Ectodermal cell (in vitro differentiated cells): Measurements from ENCODE around the gene FBXW5.
A peak's percentile ranks its signal among the peaks of the same experiment; 100 is the strongest.

Source experiments
- H3K27ac ChIP-seq: 2 replicates; pipeline ENCODE4 v1.7.0; 2013; ENCODE audit warnings: mild to moderate bottlenecking, low read depth, low read length; ENCODE audit not compliant: insufficient read depth, poor library complexity, severe bottlenecking
- H3K27me3 ChIP-seq: 2 replicates; pipeline ENCODE4 v1.7.0; 2013; ENCODE audit warnings: mild to moderate bottlenecking, low read length; ENCODE audit not compliant: insufficient read depth, control insufficient read depth, poor library complexity, severe bottlenecking
- H3K36me3 ChIP-seq: one replicate; pipeline ENCODE4 v1.7.0; 2013; ENCODE audit warnings: low read length; ENCODE audit not compliant: control insufficient read depth, insufficient read depth
- H3K4me1 ChIP-seq: one replicate; pipeline ENCODE4 v1.7.0; 2013; ENCODE audit warnings: low read length; ENCODE audit not compliant: control insufficient read depth, insufficient read depth
- H3K4me3 ChIP-seq: 2 replicates; pipeline ENCODE4 v1.7.0; 2013; ENCODE audit warnings: low read depth, low read length, control low read depth; ENCODE audit not compliant: insufficient read depth
- H3K9me3 ChIP-seq: 2 replicates; pipeline ENCODE4 v1.7.0; 2013; ENCODE audit warnings: mild to moderate bottlenecking, low read length, moderate library complexity; ENCODE audit not compliant: control insufficient read depth
- WGBS, 2 experiments: methylation state at CpG; one replicate each; pipeline ENCODE4 v1.1.7; 2013; ENCODE audit warnings: missing lambda C conversion rate in 2 of 2; 5-methylcytosine and 5-hydroxymethylcytosine counted together

FBXW5 gene

GRCh38 chr9:136949239-136949816, 4.8 kb upstream of the FBXW5 start:
- Histone ChIP-seq H3K27me3 (no peaks in the 10 kb centered on the region), H3K9me3 (no peaks in the 10 kb centered on the region), H3K27ac (no peak overlapping the region), H3K4me3 (peak overlapping the region; percentile 51), H3K4me1 (peaks cover 18% of the 10 kb centered on the region), H3K36me3 (no peaks in the 10 kb centered on the region)
- WGBS, 2 experiments = 25 to 30% methylated on average over 20 to 21 of the region's 22 CpGs

DNA sequence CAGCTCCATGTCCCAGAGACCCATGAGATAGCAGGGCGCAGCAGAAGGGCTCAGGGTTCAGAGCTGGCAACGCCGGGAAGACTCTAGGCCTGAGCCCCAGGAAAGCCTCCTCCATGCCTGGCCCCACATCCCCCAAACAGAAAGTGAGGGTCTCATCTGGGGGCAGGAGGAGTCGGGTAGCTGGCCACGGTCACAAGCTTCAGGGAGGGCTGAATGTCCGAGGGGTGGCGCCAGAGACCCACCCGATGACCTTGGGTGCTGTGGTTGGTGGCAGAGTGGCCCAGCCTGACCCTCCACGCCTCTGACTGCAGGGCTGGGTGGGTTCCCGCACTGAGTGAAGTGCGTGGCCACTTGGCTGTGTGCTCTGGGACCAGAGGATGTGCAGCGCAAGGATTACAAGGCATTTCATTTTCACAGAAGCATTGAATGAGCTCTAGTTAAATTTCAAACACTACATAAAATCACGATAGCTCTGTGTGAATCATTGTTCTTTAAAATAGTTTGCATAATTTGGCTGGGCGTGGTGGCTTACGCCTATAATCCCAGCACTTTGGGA, 3.5 kb upstream of the FBXW5 start:
- no peaks in the 10 kb centered on the region for H3K27me3 ChIP-seq
- H3K36me3 ChIP-seq = no peaks in the 10 kb centered on the region
- WGBS, 2 experiments = 61 to 63% methylated on average over 15 of the region's 15 CpGs
- no peaks in the 10 kb centered on the region for H3K9me3 ChIP-seq
- H3K4me1 ChIP-seq = peaks cover 24% of the 10 kb centered on the region
- no peak overlapping the region for H3K4me3 ChIP-seq
- no peak overlapping the region for H3K27ac ChIP-seq

DNA sequence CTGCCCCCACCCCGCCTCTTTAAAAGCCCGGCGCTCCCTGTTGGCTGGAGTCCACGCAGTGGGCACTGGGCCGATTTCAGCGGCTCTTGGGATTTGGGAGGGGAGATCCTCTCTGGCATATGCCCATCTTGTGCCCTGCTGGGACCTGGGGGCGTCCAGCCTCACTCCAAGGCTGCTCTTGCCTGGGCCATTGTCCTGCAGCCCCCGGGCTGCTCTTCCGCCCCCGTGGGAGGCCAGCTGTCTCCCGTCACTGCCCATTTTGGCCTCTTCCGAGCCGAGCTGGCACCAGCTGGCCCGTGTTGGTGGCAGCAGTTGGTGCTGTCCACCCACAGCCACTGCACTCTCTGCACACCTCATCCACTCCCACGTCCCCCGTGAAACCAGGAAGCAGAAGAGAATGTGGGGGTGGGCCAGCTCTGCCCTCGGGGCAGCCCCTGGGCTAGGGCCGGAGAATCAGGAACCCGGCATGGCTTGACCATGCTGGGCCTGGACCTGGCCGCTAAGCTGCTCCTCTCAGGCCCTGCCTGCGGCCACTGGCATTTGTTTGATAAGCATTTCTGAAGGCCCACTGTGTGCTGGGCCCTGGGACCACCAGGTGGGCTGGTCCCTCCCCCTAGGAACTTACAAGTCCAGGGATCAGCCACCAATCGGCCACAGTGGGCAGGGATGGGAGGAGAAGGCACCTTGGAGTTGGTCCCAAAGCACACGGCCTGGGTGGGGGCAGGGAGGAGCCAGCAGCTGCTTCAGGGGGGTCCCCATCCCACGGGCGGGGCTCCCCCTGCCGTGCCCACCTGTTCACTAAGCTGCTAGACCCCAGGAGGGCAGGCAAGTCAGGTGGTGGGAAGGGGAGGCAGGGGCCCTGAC, 2.7 kb upstream of the FBXW5 start:
- no peak overlapping the region for H3K4me3 ChIP-seq
- WGBS, 2 experiments = 78 to 82% methylated on average over 26 of the region's 26 CpGs
- no peaks in the 10 kb centered on the region for H3K9me3 ChIP-seq
- no peaks in the 10 kb centered on the region for H3K27me3 ChIP-seq
- peaks cover 5% of the 10 kb centered on the region for H3K36me3 ChIP-seq
- peaks cover 25% of the 10 kb centered on the region for H3K4me1 ChIP-seq
- no peak overlapping the region for H3K27ac ChIP-seq

- Histone ChIP-seq H3K27me3 (no peaks in the 10 kb centered on the region), H3K4me1 (peaks cover 21% of the 10 kb centered on the region), H3K27ac (no peak overlapping the region), H3K4me3 (no peak overlapping the region), H3K9me3 (no peaks in the 10 kb centered on the region), H3K36me3 (peaks cover 13% of the 10 kb centered on the region)
- WGBS, 2 experiments = 92 to 93% methylated on average over 27 of the region's 27 CpGs
These were observed 1.9 kb upstream of the FBXW5 start for GRCh38 chr9:136946228-136947027.

- no peaks in the 10 kb centered on the region for H3K27me3 ChIP-seq
- H3K4me3 ChIP-seq = no peak overlapping the region
- H3K9me3 ChIP-seq = no peaks in the 10 kb centered on the region
- no peak overlapping the region for H3K27ac ChIP-seq
- H3K4me1 ChIP-seq = peaks cover 19% of the 10 kb centered on the region
- peaks cover 19% of the 10 kb centered on the region for H3K36me3 ChIP-seq
- WGBS, 2 experiments = 90% methylated on average over 30 of the region's 30 CpGs
These were observed 1.0 kb upstream of the FBXW5 start for GRCh38 chr9:136945333-136946227.

DNA sequence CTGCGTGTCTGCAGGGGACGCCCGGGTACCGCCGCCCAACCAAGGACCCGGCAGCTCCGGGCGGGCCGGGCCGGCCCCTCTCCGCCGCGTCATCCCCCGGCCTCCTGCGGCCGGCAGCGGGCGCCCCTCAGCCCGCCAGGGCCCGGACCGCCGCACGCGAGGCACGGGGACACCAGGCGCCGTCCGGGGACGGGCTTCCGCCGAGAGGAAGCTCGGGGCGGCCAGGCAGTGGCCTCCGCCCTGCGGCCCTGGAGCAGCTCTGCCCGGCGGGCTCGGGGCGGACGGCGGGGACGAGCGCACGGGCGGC, 373 bp downstream of the FBXW5 start:
- peaks cover 31% of the 10 kb centered on the region for H3K36me3 ChIP-seq

DNA sequence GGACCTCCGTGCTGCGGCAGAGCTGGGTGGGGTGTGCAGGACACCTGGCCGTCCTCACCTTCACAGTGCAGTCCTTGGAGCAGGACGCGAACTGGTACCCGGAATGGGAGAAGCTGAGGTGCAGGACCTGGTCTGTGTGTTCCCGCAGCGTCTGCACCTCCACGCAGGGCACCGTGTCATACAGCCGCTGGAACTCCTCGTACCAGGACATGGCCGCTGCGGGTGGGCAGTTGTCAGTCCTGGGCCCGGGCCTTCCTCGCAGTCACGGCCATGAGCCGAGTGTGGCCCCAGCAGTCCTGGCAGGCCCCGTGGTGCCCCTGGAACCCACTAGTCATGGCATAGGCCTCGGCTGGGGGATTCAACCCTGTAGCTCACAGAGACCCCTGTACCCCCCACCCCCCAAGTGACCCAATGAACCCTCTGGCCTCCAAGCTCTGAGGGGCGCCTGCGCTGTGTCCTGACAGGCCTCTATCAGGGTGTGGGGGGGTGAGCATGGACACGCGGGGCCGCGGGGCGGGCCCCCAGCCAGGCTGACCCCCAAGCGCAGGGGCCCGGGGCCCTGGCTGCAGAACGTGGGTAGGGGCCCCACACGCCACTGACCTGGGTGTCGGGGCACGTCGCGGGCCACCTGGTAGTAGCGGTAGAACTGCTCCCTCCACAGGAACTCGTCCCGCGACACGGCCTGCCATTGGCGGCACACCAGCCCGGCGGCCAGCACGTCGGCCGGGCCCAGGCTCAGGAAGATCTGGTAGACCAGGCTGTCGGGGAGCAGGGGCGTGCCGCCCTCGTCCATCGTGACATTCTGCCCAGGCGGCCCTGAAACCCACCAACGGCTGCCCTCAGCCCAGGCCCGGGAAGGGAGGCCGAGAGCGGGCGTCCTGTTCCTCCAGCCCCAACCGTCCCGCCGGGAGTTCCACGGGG, 987 bp downstream of the FBXW5 start:
- H3K27ac ChIP-seq = peak overlapping the region; percentile 50
- H3K27me3 ChIP-seq = no peaks in the 10 kb centered on the region
- no peaks in the 10 kb centered on the region for H3K9me3 ChIP-seq
- WGBS, 2 experiments = 31% methylated on average over 61 of the region's 61 CpGs
- H3K4me3 ChIP-seq = peak overlapping the region; percentile 69
- H3K36me3 ChIP-seq = peaks cover 34% of the 10 kb centered on the region
- peaks cover 15% of the 10 kb centered on the region for H3K4me1 ChIP-seq

More for the DNA sequence above, 373 bp downstream of the FBXW5 start:
- Histone ChIP-seq H3K4me3 (peak overlapping the region; percentile 69), H3K4me1 (peaks cover 15% of the 10 kb centered on the region), H3K9me3 (no peaks in the 10 kb centered on the region), H3K27ac (peak overlapping the region; percentile 50), H3K27me3 (no peaks in the 10 kb centered on the region)
- 0% methylated on average over 45 of the region's 45 CpGs for WGBS, 2 experiments

- Histone ChIP-seq H3K27me3 (no peaks in the 10 kb centered on the region), H3K36me3 (peaks cover 37% of the 10 kb centered on the region), H3K4me1 (peaks cover 15% of the 10 kb centered on the region), H3K4me3 (no peak overlapping the region), H3K9me3 (no peaks in the 10 kb centered on the region), H3K27ac (no peak overlapping the region)
- WGBS, 2 experiments = 96% methylated on average over 16 of the region's 16 CpGs
These were observed 1.7 kb downstream of the FBXW5 start for GRCh38 chr9:136942881-136943230.
